ENCODE measurements around the gene CACNA1C.

CACNA1C gene

GRCh38 chr12:2640281-2640680 lies 587.5 kb downstream of the CACNA1C start:
- DNase-seq = no peak

DNA sequence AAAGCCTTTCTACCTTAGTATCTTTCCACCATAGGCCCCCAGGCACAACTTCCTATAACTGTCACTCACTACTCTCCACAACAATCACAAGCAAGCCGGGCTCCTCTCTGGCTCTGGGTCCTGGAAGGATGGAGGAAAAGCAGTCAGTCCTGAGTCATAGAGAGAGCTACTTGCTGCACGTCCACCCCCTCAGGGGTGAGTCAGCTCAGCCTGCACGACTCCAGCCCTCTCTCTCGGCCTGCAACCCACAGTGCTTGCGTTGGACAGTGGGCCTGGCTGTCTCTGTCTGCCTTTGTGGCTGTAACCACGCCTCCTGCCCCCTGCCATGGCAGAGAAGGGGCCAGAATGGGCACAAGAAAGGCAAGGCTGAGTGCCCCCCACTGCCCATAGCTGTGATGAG lies 587.9 kb downstream of the CACNA1C start:
- no peak for DNase-seq

DNA sequence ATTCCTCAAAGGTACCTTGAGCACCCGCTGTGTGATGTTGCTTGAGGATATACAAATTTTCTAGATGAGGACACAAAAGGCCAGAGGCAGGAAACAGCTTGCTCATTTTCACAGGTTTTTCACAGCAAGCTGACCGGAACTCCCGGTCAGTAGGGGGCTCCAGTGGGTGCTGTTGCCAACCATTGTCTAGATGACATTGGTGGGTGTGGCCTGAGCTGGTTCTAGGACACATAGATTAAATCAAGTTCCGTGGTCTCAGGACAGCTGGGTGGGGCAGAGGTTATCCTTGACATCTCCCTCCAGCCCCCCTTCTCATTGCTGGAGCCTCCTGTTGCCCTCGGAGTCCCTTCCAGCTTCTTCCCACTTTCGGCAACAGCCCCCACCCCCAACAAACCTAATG lies 588.4 kb downstream of the CACNA1C start:
- DNase-seq = no peak

DNA sequence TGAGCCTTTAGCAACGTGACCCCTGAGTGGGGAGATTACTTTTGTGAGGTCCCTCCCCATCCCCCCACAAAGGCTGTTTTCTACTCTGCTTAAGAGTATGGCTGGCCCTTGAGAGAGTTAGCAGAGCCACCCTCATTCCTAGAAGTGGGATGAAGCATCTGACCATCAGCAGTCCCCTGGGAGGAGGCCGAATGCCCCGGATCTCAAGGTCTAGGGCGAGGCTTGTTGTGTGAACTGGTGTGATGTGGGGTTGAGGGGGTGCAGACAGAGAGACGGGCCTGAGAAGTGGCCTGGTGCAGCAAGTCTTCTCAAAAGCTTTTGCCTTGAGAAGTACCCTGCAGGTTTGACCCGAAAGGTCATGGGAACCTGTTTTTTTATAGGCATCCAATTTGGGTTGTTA lies 589.0 kb downstream of the CACNA1C start:
- no peak for DNase-seq

GRCh38 chr12:2642176-2642892 lies 589.5 kb downstream of the CACNA1C start:
- DNase-seq = no peak

GRCh38 chr12:2642896-2643425 lies 590.2 kb downstream of the CACNA1C start:
- no peak for DNase-seq

DNA sequence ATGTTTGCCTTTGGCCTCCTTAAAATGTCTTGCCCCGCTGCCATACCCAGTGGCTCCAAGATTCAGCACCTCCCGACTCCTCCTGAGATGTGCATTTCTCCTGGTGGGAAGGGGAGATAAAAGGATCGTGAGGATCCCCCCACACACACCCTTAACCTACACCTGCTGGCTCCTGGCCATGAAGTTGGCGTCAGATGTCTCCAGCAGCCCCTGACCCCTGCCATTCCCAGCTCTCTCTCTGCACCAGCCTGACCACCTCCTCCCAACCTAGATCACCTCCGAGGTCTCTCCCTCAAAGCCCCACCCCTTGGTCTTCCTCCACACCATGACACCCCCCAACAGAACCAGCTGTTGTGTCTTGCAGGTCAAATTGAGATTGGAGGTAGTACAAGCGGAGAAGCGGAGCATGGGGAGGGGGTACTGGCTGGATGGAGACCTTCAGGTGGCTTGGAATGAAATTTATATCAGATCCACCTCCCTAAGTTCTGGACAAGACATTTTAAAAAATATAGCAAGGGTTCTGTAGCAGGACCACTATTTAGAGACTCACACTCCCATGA lies 590.9 kb downstream of the CACNA1C start:
- no peak for DNase-seq

DNA sequence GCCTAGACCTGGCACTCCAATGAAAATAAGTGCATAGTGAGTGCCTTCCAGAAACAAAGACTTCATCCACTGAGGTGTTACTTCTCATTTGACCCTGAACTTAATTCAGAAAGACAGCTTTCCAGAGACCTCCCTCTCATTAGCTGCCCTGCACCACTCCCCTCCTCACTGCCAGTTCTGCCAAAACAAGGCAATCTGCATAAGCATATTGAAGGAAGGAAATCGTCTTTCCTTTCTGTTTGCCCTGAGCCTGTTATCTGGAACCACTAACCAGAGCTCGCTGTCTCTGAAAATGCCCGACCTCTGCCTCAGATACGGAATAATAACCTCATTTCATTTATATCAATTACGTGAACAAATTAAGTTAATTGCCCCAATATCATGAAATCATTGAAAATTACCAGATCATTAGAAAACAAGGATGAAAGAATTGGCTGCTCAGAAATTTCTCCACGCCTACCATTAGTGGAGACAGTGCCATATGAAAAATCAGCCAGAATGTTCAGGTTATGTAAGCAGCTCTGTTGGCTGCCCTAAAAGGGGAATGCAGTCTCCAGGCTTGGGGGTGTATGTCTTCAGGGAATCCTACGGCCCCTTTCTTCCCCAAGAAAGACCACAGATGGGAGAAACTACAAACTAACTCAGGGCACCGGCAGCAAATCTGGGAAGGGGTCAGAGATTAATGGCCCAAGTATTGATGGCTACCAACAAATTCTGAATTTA lies 592.1 kb downstream of the CACNA1C start:
- DNase-seq = no peak

GRCh38 chr12:2645460-2645859 lies 592.7 kb downstream of the CACNA1C start:
- DNase-seq = no peak

DNA sequence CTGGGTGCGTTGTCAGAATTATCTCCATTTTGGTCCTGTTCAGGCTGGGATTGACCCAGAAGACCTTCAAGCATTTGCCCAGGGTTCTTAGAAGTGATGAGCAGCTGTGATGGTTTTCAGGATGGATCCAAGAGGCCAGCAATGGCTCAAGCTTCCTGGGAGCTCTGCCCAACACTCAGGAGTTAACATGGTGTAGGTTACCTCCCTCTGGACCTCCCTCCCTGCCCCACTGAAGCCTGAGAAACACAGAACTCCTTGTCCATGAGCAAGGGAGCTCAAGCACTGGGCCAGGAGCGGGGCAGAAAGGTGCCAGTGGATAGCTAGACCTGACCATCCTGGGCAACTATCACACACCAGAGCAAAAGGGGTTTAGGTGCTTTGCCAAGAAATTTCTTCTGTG lies 593.6 kb downstream of the CACNA1C start:
- no peak for DNase-seq

- no peak for DNase-seq
Measured at GRCh38 chr12:2647186-2647585, 594.4 kb downstream of the CACNA1C start.

DNA sequence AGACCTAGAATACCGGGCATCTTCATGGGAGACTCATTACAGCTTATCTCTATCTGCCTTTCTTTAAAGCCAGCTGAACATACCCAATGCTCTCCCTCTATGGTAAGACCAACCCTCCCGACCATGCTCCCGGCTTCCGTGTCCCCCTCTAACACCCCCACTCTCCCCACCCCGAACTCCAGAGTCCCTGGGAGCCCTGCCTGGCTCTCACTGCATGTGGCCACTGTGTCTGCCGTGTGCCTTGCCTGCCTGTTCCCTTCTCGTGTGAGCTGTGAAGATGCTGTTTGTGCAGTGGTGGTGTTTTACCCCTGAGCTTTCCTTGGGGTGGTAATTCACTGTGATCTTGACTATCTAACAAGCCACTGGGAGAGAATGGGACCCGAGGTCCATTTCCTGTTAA lies 595.6 kb downstream of the CACNA1C start:
- no peak for DNase-seq

- DNase-seq = no peak
Measured at GRCh38 chr12:2649201-2650030, 596.6 kb downstream of the CACNA1C start.

DNA sequence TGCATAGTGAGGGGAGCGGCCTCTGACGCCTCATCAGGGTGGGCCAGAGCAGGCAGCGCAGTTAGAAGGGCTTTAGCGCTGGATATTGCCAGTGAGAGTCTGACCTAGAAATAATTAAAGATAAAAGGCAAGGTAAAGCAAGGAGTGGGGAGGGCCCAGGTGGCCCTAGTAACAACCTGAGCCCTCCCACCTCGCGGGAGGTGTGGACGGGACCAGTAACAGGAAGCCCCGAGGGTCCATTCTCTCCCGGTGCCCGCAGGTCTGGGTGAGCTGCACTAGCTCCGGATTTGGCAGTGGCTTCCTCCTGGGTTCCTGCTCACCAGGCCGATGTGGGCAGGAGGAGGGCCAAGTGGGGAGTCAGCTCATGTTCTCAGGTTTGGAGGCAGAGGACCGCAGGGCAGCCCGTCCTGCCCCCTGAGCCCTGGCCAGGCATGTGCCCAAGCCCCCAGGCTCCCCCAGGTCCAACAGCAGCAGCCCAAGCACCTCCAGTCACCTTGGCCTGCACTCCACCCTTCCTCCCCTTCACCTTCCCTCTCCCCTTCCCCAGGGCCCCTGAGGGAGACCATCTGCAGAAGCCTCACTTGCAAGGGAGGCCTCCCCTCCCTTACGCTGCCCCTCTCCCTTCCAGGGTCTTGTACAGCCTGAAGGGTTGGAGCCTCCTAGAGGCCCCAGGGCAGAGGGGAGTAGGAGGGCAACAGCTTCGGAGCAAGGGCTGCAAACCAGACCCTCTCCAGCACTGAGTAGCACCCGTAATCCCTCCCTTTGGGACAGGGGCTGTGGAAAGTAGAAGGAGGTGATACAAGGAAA lies 597.7 kb downstream of the CACNA1C start:
- no peak for DNase-seq

DNA sequence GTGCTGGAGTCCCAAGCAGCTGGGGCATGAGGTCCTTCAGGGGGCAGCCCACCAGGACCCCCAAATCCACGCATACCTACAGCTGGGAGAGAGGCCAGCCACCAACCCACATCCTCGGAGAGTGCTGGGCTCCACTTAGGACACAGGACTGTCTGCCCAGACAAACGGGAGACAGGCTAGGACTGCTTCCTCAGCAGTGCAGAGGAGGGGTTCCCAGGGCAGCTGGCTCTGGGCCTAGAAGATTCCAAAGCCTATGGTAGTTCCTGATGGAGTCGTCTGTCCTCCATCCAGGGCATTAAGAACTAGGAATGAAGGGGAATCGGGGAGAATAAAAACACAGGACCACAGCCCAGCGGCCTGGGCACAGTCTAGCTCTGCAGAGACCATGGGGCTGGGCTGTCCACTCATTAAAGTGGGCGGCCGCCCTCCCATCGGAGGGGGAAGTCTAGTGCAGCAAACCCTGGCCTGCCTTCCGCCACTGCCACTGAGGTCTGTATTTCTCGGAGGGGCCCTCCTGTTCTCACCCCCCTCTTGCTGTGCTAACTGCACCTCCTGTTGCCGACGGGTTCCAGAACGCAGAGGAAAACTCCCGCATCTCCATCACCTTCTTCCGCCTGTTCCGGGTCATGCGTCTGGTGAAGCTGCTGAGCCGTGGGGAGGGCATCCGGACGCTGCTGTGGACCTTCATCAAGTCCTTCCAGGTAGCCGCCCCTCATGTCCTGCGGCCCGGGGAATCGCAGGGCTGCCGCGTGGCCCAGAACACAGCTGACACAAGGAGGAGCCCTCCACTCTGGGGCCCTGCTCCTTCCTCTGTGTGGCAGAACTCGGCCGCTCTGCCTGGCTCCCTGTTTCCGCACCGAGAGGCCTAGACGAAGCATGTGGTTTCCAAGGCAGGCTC lies 598.5 kb downstream of the CACNA1C start:
- DNase-seq = no peak

- DNase-seq = no peak
Measured at GRCh38 chr12:2652011-2652400, 599.2 kb downstream of the CACNA1C start.

- DNase-seq = no peak
Measured at GRCh38 chr12:2652401-2653081, 599.8 kb downstream of the CACNA1C start.

GRCh38 chr12:2653461-2653965 lies 600.7 kb downstream of the CACNA1C start:
- no peak for DNase-seq

- no peak for DNase-seq
Measured at GRCh38 chr12:2654311-2654710, 601.5 kb downstream of the CACNA1C start.

- DNase-seq = no peak
Measured at GRCh38 chr12:2654741-2655140, 602.0 kb downstream of the CACNA1C start.

All from activated naive CD4-positive, alpha-beta T cell treated with Interleukin-2 at 50 U/mL for 16 hours (primary cell).